GM10266 (cell line): ENCODE results near the gene NPTX1.

Experiments used
- DNase-seq: peaks from one replicate; pipeline ENCODE4 v3.0.0; 2012; ENCODE audit errors: extremely low spot score
- TF ChIP-seq, protein P1 (sequence below): IDR thresholded peaks from 2 replicates; pipeline ENCODE4 v1.5.1; 2012; ENCODE audit warnings: mild to moderate bottlenecking, low read depth; ENCODE audit not compliant: control insufficient read depth, insufficient read depth; ENCODE audit errors: missing control alignments

Gene NPTX1

GRCh38 chr17:80498242-80498919 lies 22.0 kb upstream of the NPTX1 start:
- TF ChIP-seq, protein P1, sequence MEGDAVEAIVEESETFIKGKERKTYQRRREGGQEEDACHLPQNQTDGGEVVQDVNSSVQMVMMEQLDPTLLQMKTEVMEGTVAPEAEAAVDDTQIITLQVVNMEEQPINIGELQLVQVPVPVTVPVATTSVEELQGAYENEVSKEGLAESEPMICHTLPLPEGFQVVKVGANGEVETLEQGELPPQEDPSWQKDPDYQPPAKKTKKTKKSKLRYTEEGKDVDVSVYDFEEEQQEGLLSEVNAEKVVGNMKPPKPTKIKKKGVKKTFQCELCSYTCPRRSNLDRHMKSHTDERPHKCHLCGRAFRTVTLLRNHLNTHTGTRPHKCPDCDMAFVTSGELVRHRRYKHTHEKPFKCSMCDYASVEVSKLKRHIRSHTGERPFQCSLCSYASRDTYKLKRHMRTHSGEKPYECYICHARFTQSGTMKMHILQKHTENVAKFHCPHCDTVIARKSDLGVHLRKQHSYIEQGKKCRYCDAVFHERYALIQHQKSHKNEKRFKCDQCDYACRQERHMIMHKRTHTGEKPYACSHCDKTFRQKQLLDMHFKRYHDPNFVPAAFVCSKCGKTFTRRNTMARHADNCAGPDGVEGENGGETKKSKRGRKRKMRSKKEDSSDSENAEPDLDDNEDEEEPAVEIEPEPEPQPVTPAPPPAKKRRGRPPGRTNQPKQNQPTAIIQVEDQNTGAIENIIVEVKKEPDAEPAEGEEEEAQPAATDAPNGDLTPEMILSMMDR: no peak
- no peak for DNase-seq

GRCh38 chr17:80497726-80498241 lies 21.4 kb upstream of the NPTX1 start:
- TF ChIP-seq, protein P1: no peak
- DNase-seq: no peak

- TF ChIP-seq, protein P1: no peak
These were observed 18.1 kb upstream of the NPTX1 start for GRCh38 chr17:80494547-80494946.

DNA sequence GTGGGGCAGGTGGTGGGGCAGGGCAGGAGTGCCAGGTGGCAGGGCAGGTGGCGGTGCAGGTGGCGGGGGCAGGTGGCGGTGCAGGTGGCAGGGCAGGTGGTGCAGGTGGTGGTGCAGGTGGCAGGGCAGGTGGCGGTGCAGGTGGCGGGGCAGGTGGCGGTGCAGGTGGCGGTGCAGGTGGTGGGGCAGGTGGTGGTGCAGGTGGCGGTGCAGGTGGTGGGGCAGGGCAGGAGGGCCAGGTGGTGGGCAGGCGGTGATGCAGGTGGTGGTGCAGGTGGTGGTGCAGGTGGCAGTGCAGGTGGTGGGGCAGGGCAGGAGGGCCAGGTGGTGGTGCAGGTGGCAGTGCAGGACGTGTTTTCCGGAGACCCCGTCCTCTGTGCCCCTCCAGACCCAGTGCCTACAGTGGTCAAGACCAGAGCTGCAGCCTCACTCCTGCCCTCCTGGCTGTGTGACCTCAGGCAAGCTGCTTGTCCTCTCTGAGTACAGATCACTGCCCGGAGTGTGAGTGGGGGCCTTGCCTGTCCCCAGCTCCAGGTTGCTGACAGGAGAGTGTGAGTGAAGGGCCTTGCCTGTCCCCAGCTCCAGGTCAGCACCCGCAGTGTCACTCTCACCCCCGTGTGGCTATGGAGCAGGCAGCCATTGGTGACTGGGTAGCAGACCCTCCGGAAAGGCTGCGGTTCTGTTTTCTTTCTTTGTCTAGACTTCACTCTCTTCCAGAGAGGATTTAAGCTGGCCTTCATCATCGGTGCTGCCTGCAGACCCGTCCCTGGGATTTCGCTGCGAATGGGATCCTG lies 16.1 kb upstream of the NPTX1 start:
- TF ChIP-seq, protein P1: no peak
- DNase-seq: no peak

More at GRCh38 chr17:80494547-80494946, 18.1 kb upstream of the NPTX1 start:
- DNase-seq: no peak

GRCh38 chr17:80491478-80492342 lies 15.3 kb upstream of the NPTX1 start:
- TF ChIP-seq, protein P1: no peak
- no peak for DNase-seq

DNA sequence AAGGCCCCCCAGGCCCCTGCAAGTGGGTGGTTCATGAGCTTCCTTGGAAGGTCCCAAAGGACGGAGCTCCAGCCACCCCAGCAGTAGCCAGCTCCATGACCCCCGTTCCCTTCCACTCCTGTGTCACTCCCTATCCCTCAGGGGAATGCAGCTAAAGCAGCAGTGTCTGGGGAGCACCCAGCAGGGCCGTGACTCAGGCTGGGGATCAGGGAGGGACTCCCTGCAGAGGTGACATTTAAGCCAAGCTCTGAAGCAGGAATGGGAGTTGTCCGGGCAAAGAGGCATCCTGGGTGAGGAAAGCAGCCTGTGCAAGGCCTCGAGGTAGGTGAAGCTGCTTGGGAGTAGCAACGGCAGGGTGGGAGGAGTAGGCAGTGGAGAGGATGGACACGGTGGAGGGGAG lies 11.1 kb upstream of the NPTX1 start:
- TF ChIP-seq, protein P1: no peak
- no peak for DNase-seq

- TF ChIP-seq, protein P1: no peak
- no peak for DNase-seq
These were observed 10.3 kb upstream of the NPTX1 start for GRCh38 chr17:80486692-80487091.
